Inflammatory macrophage treated with lipopolysaccharide for 4 hours (primary cell): ENCODE results near the gene MADCAM1.

Experiments
- DNase-seq: peaks from one replicate; pipeline ENCODE4 v3.0.0-alpha.2; 2020

The MADCAM1 gene

DNA sequence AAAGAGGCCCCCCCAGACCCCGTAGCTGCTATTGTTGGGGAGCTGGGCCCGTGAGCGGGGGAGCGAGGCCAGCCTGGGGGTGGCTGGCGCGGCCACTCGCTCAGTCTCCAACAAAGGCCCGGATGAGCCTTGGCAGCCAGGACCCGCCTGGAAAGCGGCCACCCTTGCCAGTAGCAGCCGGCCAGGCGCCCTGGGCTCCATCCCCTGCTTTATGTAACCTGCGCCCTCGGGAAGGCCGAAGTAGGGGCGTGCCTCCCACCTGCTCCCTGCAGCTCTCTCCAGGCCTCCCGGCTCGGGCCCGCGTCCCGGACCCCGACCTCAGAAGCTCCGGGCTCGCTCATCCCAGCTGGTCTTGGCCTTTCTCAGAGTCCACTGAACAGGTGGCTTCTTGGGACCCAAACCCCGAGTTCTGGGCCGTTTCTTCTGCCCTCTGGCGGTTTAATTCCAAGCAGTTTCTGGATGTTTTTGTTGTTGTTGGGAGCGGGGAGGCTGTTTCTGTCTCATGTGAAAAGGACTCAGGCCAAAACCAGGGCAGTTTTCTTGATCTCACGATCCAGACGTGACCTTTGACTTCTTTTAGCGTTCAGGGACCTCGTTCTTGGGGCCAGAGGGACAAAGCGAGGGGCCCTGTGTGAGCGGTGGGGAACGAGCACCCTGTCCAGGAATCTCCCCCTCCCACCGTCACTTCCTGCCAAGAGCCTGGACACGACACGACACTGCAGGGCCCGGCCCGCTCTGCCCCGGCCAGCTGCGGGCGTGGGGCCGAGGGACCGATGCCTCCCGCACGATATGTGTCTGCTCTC lies 36.5 kb downstream of the MADCAM1 start:
- peak; percentile 52 for DNase-seq

- DNase-seq, result no peak
Measured at GRCh38 chr19:533364-534058, 37.2 kb downstream of the MADCAM1 start.

- DNase-seq, result no peak
Measured at GRCh38 chr19:534088-534487, 37.8 kb downstream of the MADCAM1 start.

- no peak for DNase-seq
Measured at GRCh38 chr19:535017-535835, 38.9 kb downstream of the MADCAM1 start.

GRCh38 chr19:536031-536880 lies 40.0 kb downstream of the MADCAM1 start:
- no peak for DNase-seq

GRCh38 chr19:536881-537404 lies 40.7 kb downstream of the MADCAM1 start:
- DNase-seq, result no peak

DNA sequence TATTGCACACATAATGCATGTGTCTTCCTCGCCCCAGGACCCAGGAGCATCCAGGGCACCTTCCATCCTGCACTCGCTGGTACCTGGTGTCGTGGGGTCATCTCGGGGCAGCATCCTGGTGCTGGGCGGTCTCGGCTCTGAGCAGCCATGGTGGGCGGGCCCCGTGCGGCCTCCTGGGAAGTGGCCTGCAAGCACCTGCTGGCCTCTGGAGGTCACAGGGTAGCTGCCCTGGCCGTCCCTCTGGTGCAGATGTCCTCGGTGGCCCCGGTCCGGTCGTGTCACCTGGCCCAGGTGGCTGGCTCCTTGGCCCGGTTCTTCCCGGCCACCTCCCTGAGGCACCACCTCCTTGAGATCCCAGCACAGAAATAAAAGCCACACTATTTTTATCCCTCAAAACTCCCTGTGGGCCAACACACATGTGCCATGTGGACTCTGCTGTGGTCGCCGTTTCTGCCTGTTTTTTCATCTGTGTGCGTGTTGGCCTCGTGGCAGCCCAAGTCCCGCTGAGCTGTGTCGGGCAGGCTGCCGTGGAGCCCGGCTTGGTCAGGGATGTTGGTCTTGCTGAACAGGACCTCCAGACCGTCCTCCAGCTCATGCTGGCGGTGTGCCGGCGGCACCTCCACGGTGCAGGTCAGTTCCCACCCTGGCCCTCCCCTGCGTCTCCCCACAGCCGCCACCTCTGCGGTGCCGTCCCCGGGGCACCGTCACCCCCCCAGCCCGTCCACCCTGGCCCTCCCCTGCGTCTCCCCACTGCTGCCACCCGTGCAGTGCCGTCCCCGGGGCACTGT lies 42.5 kb downstream of the MADCAM1 start:
- DNase-seq, result no peak

GRCh38 chr19:539429-540030 lies 43.2 kb downstream of the MADCAM1 start:
- DNase-seq, result no peak

- DNase-seq, result no peak
Measured at GRCh38 chr19:540867-541637, 44.8 kb downstream of the MADCAM1 start.

GRCh38 chr19:541699-542098 lies 45.4 kb downstream of the MADCAM1 start:
- no peak for DNase-seq

- no peak for DNase-seq
Measured at GRCh38 chr19:542173-542866, 46.0 kb downstream of the MADCAM1 start.

DNA sequence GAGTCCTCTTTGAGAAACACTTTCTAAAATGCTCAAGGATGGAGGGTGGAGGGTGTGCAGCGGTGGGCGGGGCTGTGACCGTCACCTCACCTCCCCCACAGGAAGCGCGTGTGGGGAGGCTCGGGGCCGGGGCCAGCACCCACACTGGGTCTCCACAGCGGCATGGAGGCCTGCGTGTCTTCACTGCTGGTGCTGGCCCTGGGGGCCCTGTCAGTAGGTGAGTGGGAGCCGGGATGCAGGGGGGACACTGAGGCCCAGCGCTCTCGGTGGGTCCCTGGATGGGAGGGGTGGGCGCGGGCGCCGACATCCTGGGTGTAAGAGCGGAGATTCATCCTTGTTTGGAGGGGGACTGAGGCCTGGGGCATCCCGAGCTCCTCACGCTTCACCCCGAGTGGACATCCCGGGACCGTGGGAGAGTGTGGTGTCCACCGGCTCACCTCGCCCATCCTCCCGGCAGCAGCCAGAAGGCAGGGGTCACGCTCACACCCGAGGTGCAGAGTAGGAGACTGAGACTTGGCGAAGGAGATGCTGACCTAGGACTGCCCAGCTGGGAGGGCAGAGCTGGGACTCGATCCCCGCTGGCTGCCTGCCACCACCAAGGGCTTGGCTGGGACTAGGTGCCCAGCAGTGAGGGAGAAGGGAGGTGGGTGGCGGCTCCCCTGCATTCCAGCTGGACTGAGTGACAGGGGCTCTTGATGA lies 47.8 kb downstream of the MADCAM1 start, which contains the start of gene GZMM:
Gene GZMM, plus strand, starts transcription at position 144 of the 699 bp plus-strand sequence. Its CDS starts 19 bp downstream, at position 163.
- DNase-seq, result no peak

GRCh38 chr19:547117-547516 lies 50.8 kb downstream of the MADCAM1 start:
- DNase-seq, result no peak

- DNase-seq, result no peak
Measured at GRCh38 chr19:547836-548720, 51.8 kb downstream of the MADCAM1 start.

- no peak for DNase-seq
Measured at GRCh38 chr19:548886-549830, 52.9 kb downstream of the MADCAM1 start.

DNA sequence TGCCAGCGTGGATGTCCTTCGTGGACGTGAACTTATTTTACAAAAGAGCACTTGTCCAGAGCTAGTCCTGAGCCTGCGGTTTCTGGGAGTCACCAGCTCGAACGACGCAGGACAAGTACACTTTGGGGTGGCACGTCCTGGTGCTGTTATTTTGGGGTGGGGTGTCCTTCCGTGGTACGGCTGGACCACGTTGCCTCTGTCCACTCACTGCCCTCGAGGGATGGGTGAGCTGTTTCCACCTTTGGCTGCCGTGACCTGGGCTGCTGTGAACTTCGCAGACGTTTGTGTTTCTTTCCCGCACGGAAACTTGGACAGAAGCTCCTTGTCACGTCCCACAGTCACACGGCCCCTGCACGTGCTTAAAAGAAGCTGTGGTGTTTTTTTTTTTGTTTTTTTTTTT lies 58.5 kb downstream of the MADCAM1 start:
- no peak for DNase-seq
